GM10266 (cell line): Measurements from ENCODE around the gene WDR38.
A peak's percentile ranks its signal among the peaks of the same experiment; 100 is the strongest.

Experiments
- DNase-seq: peaks from one replicate; pipeline ENCODE4 v3.0.0; 2012; ENCODE audit errors: extremely low spot score
- CTCF ChIP-seq: IDR thresholded peaks from 2 replicates; pipeline ENCODE4 v1.5.1; 2012; ENCODE audit warnings: mild to moderate bottlenecking, low read depth; ENCODE audit not compliant: control insufficient read depth, insufficient read depth; ENCODE audit errors: missing control alignments

Gene WDR38

DNA sequence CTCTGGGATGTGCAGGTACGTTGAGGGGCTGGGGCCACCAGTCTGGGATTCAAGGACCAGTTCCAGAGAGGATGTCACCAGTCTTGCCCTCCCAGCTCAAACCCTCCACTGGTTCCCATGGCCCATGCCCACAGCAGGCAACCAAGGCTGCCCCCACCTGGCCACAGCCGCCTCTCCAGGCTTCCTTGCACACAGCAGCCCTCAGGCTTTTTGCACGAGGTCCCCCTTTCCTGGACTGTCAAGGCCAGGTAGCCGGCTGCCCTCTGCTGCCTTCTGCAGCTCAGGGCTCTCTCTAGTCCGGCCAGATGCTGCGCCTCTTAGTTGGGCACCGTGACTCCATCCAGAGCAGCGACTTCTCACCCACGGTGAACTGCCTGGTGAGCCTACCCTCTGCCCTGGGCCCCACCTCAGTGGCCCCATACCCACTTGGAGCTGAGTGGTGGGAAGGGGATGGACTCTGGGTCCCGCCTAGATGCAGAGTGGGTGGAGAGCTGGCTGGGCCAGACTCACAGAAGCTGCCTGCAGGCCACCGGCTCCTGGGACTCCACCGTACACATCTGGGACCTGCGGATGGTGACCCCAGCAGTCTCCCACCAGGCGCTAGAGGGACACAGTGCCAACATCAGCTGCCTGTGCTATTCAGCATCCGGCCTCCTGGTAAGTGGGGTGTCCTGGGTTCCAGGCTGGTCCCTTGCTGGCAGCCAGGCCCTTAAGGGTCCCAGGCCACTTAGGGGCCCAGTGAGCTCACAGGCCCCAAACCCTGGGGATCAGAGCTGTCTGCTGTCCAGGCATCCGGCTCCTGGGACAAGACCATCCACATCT, 2.9 kb downstream of the WDR38 start:
- no peak for DNase-seq
- peak; percentile 35 for TF ChIP-seq CTCF

GRCh38 chr9:124857533-124858162, 4.4 kb downstream of the WDR38 start:
- no peak for DNase-seq
- no peak for TF ChIP-seq CTCF

GRCh38 chr9:124858330-124859046, 5.2 kb downstream of the WDR38 start:
- TF ChIP-seq CTCF, result no peak
- DNase-seq, result no peak

DNA sequence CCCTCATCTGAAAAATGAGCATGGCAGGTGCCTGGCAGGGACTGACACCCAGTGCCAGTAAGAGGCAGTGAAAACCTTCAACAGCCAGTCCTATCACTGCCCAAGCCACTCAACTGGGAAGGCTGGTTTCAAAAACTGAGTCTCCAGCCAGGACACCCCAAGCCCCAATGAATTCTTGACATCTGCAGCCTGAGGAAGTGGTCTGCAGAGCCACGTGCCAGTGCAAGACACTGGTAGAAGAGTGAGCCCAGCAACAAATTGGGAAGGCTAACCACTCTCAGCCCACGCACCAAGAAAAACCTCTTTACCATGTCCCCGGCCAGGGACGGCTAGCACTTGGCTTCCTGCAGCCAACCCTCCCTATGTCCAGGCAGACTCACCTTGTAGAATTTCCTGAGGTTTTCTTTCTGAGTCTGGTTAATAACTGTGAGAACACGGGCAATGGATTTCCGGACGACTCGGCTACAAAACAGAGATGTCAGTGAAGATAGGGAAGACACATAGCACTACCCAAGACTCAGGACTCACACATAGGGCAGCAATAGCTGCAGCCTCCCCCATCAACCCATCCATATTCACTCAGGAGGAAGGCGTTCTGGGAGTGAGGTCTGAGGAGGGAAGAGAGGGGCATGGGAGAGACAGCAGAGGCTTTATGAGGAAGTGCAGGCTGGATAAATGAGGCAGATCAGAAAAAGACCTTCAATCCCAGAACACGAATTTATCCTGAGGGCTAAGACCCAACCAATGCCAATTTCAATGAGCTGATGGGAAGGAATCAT, 6.7 kb downstream of the WDR38 start:
- no peak for DNase-seq
- no peak for TF ChIP-seq CTCF

DNA sequence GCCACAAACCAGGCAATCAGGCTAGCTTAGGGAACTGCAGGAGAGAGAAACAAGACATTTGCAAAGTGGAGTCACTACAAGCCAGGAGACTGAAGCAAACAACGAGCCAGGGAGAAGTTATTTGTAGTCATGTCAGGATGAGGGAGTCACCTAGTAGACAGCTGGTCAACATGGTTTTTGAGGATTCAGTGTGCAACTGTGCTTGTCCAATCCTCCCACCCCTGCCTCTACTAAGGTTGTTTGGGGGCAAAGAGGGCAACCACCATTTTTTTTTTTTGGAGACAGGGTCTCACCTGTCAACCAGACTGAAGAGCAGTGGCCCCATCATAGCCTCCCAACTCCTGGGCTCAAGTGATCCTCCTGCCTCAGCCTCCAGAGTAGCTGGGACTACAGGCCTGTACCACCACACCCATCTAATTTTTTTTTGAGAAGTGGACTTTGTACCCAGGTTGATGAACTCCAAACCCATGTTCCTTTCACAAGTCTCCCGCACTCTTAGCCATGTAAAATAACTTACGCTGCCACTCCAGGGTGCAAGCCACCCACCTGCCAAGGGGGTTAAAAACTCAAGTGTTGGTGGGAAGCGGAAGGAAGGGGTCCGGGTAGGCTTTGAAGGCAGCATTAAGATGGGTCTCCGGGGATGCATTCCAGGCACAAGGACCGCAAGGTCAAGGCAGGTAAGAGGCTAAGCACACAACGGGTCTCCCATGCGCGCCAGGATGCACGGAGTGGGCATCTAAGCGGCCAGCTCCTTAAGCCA, 7.5 kb downstream of the WDR38 start:
- DNase-seq, result no peak
- TF ChIP-seq CTCF, result no peak

DNA sequence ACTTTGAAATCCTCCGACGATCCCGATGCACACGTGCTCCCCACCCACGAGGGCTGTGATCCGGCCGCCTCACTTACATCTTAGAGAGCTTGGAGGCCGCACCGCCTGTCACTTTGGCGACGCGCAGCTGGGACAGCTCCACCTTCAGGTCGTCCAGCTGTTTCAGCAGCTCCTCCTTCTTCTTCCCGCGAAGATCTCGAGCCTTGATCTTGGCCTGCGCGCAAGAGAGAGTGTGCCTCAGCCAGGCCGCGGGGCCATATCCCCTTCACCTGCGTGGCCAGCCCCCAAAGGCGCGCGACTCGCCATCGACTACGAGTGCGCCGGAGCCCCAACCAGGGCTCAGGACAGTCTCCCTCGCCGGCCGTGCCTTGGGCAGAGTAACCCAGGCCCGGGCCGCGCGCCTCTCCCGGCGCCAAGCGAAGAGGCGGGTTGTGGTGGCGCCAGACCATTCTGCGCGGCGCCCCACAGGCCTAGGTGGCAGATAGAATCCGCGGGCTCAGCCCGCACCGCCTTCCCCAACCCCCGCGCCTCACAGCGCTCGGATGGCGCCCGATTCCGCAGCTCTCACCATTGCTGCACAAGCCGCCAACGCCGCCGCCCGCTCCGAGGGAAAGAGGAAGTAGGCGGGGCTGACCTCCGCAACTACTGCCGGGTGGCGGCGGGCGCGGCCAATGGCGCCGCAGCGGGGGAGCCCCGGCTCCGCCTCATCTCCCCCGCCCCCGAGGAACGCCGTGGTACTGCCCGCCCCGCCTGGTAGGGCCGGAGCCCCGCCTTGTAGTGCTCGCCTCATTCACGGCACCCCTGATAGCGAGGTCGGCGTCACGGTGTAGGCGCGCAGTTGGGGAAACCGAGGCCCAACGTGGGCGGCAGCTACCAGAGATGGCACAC, 8.3 kb downstream of the WDR38 start, which contains the start of the genes ARPC5L and RPL35:
Gene ARPC5L (plus strand): TSS at position 789 of the 888 bp plus-strand sequence. CDS start 7,161 bp downstream, outside the sequence.
Gene RPL35 (minus strand): TSS at position 616 of the 888 bp plus-strand sequence. CDS start 45 bp downstream, at position 571.
- DNase-seq, result peak; percentile 99
- TF ChIP-seq CTCF, result no peak
